Progenitor cell of endocrine pancreas (in vitro differentiated cells): Measurements from ENCODE around the gene CHN1. TPM values are rescaled to one million over a fixed set of nuclear protein-coding genes. Genes with fewer than 3 reads are reported as not detected.

ENCODE experiments used
- DNase-seq: peaks from one replicate; pipeline ENCODE4 v3.0.0; 2021; ENCODE audit warnings: low spot score; ENCODE audit not compliant: unreplicated experiment
- H3K27ac Mint-ChIP-seq: 2 replicates; pipeline ENCODE4 v1.8.0; 2021; ENCODE audit warnings: mild to moderate bottlenecking, moderate library complexity, mixed read lengths
- H3K27me3 Mint-ChIP-seq: 2 replicates; pipeline ENCODE4 v1.8.0; 2021; ENCODE audit warnings: mixed read lengths
- H3K36me3 Mint-ChIP-seq: 2 replicates; pipeline ENCODE4 v1.8.0; 2022; ENCODE audit warnings: mixed read lengths; ENCODE audit not compliant: insufficient read depth
- H3K4me1 Mint-ChIP-seq: 2 replicates; pipeline ENCODE4 v1.8.0; 2021; ENCODE audit warnings: low read depth, mixed read lengths
- H3K4me3 Mint-ChIP-seq: 2 replicates; pipeline ENCODE4 v1.8.0; 2021; ENCODE audit warnings: low read depth, mild to moderate bottlenecking, moderate library complexity, mixed read lengths
- H3K9me3 Mint-ChIP-seq: 2 replicates; pipeline ENCODE4 v1.8.0; 2021; ENCODE audit warnings: low read depth, mixed read lengths
- total RNA-seq: library from RNA; stranded (reverse); gene quantifications from 2 replicates; pipeline ENCODE4 v1.2.1, GENCODE V29; 2021
- TF ChIP-seq, protein P1 (sequence below): fragments of 200-600 bp; sonication (generic); IDR thresholded peaks from one replicate; pipeline ENCODE4 v1.5.0; 2021; ENCODE audit warnings: antibody characterized with exemption, mild to moderate bottlenecking; ENCODE audit not compliant: unreplicated experiment

Gene CHN1
- total RNA-seq, 1 donor from 2014 or later, result 50.3 TPM

DNA sequence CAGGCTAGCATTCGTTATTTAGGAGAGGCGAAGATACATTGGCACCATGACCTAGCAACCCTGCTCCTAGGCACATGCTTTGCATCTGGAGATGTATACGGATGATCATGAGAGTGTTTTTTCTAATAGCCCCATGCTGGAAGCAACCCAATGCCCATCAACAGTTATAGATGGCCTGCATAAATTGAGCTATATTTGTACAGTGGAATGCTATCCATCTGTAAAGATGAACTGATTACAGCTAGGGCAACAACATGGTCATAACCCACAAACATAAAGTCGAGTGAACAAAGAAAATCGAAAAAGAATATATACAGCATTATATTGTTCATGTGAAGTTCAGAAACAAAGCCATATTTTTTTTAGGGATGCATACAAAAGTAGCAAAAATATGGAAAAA lies 220.3 kb downstream of the CHN1 start:
- Mint-ChIP-seq H3K36me3 (no peaks in the 10 kb centered on the region), H3K9me3 (no peaks in the 10 kb centered on the region), H3K4me1 (peaks cover 5% of the 10 kb centered on the region), H3K27me3 (peaks cover 8% of the 10 kb centered on the region), H3K27ac (no peak overlapping the region), H3K4me3 (no peak overlapping the region)
- TF ChIP-seq, protein P1, sequence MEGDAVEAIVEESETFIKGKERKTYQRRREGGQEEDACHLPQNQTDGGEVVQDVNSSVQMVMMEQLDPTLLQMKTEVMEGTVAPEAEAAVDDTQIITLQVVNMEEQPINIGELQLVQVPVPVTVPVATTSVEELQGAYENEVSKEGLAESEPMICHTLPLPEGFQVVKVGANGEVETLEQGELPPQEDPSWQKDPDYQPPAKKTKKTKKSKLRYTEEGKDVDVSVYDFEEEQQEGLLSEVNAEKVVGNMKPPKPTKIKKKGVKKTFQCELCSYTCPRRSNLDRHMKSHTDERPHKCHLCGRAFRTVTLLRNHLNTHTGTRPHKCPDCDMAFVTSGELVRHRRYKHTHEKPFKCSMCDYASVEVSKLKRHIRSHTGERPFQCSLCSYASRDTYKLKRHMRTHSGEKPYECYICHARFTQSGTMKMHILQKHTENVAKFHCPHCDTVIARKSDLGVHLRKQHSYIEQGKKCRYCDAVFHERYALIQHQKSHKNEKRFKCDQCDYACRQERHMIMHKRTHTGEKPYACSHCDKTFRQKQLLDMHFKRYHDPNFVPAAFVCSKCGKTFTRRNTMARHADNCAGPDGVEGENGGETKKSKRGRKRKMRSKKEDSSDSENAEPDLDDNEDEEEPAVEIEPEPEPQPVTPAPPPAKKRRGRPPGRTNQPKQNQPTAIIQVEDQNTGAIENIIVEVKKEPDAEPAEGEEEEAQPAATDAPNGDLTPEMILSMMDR, result no peak
- DNase-seq, result no peak

DNA sequence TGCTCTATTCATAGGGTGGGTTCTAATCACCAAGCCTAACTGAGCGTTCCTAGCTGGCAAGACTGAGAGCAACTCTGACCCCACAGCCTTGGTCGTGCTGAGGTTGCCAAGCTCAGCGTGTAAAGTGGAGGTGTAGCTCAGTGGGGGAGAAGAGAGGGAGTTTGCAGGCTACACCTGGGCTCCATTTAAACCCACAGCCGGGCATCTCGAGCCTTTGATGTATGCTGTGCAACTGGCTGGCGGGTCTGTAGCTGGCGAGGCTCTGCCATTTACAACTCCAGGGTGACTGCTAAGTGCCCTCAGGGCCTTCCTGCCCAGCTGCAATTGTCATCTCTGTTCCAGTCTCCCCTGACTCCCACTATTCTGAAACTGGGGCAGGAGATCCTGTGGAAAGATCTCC lies 220.9 kb downstream of the CHN1 start:
- TF ChIP-seq, protein P1, result no peak
- H3K9me3 Mint-ChIP-seq, result no peaks in the 10 kb centered on the region
- no peak overlapping the region for H3K27ac Mint-ChIP-seq
- no peak for DNase-seq
- peaks cover 9% of the 10 kb centered on the region for H3K27me3 Mint-ChIP-seq
- peaks cover 5% of the 10 kb centered on the region for H3K4me1 Mint-ChIP-seq
- no peak overlapping the region for H3K4me3 Mint-ChIP-seq
- no peaks in the 10 kb centered on the region for H3K36me3 Mint-ChIP-seq

DNA sequence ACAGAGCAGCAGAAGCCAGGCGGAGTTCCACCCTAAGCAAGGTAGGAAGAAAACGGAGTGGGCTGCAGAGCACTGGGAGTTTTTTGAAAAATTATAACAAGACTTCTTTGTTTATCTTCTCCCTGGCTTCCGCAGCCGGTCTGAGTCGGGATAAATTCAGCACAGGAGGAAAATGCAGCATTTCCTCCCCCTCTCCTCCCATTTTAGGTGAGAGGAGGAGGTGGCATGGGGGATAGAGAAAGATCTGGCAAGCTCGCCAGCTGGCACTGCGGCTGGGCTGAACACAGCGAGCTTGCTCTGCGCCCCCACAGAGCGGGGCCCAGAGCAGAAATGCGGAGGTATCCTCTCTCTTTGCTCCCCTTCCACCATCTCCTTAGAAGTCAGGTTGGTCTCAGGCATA lies 223.2 kb downstream of the CHN1 start:
- Mint-ChIP-seq H3K27me3 (peaks cover 21% of the 10 kb centered on the region), H3K9me3 (no peaks in the 10 kb centered on the region), H3K27ac (no peak overlapping the region), H3K4me1 (peaks cover 2% of the 10 kb centered on the region), H3K4me3 (no peak overlapping the region), H3K36me3 (no peaks in the 10 kb centered on the region)
- no peak for DNase-seq
- TF ChIP-seq, protein P1, result no peak

DNA sequence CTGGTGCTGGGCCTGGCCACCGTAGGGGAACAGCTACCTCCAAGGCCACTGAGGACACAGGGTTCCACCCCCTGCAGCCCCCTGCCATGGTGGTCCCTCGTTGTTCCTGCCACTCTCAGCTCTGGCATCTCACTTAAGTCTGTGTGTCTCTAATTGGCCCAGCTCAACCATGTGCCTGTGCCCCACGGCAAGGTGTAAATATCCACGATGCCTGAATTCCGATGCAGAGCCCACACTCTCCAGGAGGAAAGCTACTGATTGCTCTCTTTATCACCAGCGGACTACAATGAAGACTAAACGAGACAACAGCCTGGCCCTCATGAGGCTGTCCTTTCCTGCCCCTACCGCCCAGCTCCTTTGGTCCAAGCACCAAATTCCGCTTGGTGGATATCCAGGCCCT lies 223.9 kb downstream of the CHN1 start:
- H3K27me3 Mint-ChIP-seq, result peaks cover 21% of the 10 kb centered on the region
- peaks cover 2% of the 10 kb centered on the region for H3K4me1 Mint-ChIP-seq
- DNase-seq, result no peak
- H3K4me3 Mint-ChIP-seq, result no peak overlapping the region
- peak overlapping the region; percentile 14 for H3K27ac Mint-ChIP-seq
- TF ChIP-seq, protein P1, result no peak
- H3K9me3 Mint-ChIP-seq, result no peaks in the 10 kb centered on the region
- no peaks in the 10 kb centered on the region for H3K36me3 Mint-ChIP-seq

DNA sequence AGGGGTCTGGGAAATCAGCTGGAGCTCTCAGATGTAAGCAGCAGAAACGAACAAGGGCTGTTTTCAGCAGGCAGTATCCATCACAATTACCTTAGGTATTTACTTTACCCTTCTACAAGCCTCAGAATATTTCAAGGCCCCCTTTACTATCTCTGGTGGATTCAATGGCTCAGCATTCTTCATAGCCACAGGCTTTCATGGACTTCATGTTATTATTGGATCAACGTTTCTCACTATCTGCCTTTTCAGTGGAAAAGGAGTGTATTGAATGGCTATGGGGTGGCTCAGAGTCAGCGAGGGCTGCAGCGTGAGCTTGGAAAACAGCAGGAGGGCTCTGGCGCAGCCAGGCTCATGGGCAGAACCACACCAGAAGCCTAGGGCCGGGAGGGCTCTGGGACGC lies 224.3 kb downstream of the CHN1 start:
- H3K9me3 Mint-ChIP-seq, result no peaks in the 10 kb centered on the region
- H3K4me1 Mint-ChIP-seq, result peaks cover 2% of the 10 kb centered on the region
- TF ChIP-seq, protein P1, result no peak
- DNase-seq, result no peak
- H3K27me3 Mint-ChIP-seq, result peaks cover 21% of the 10 kb centered on the region
- H3K27ac Mint-ChIP-seq, result no peak overlapping the region
- H3K36me3 Mint-ChIP-seq, result no peaks in the 10 kb centered on the region
- H3K4me3 Mint-ChIP-seq, result no peak overlapping the region
